Gastrocnemius medialis (tissue), 4 donors: Measurements from ENCODE around the gene PTPN4. TPM values are rescaled to one million over a fixed set of nuclear protein-coding genes. Genes with fewer than 3 reads are reported as not detected.

Experiments used
- ATAC-seq, 2 donors: fragments of 150-250 bp; one replicate each; pipeline ENCODE4 v1.9.1; 2016
- DNase-seq, 2 donors: peaks; one replicate each; pipeline ENCODE4 v3.0.0-alpha.2; 2019
- H3K27ac ChIP-seq, 4 donors: fragments of 200-600 bp; sonication (generic); 1 replicate in 1 of 4; 2 replicates in 3 of 4; pipeline ENCODE4 v1.5.1; 2016 to 2018; ENCODE audit warnings: mild to moderate bottlenecking in 2 of 4, moderate library complexity in 1 of 4
- H3K27me3 ChIP-seq, 3 donors: fragments of 200-600 bp; sonication (generic) in 2 of 3; 1 replicate in 1 of 3; 2 replicates in 2 of 3; pipeline versions ENCODE4 v1.5.1 to v1.6.0; 2016 to 2019; ENCODE audit warnings: mild to moderate bottlenecking in 1 of 3, moderate library complexity in 1 of 3
- H3K36me3 ChIP-seq, 2 donors: fragments of 200-600 bp; sonication (generic) in 1 of 2; one replicate each; pipeline ENCODE4 v1.5.1; 2017 to 2018
- H3K4me1 ChIP-seq, 2 donors: fragments of 200-600 bp; sonication (generic) in 1 of 2; one replicate each; pipeline ENCODE4 v1.5.1; 2016 to 2017; ENCODE audit warnings: mild to moderate bottlenecking in 2 of 2
- H3K4me3 ChIP-seq, 4 donors: fragments of 200-600 bp; sonication (generic) in 3 of 4; 1 replicate in 1 of 4; 2 replicates in 3 of 4; pipeline ENCODE4 v1.5.1; 2016 to 2019; ENCODE audit warnings: mild to moderate bottlenecking in 2 of 4
- H3K9me3 ChIP-seq, 3 donors: fragments of 200-600 bp; sonication (generic) in 2 of 3; 1 replicate in 1 of 3; 2 replicates in 2 of 3; pipeline ENCODE4 v1.5.1; 2016 to 2019
- POLR2A ChIP-seq, 2 donors: fragments of 450-650 bp; IDR thresholded peaks; one replicate each; pipeline ENCODE4 v1.6.1; 2017; ENCODE audit warnings: antibody characterized with exemption in 2 of 2, mild to moderate bottlenecking in 2 of 2, moderate library complexity in 2 of 2
- in situ Hi-C, 4 donors: fragments of 200-750 bp; cut with MboI; loops; one replicate each; pipeline versions ENCODE4 v1.15.0 to v1.8.0; 2017; ENCODE audit warnings: low sequenced_read_pairs in 4 of 4
- intact Hi-C: fragments of 100-400 bp; cut with DNase I; formaldehyde crosslinking; loops from one replicate; pipeline ENCODE4 v1.15.1; 2023; ENCODE audit warnings: low total_unique reads
- total RNA-seq, 4 donors: library from RNA; depleted of rRNA; stranded (reverse); fragments of >200 nt; gene quantifications; one replicate each; pipeline versions ENCODE4 v1.1.0 to v1.2.3, GENCODE V29; 2016
- TF ChIP-seq, protein P1 (sequence below), 5 experiments: fragments of 450-650 bp in 3 of 5; fragments of 200-600 bp in 2 of 5; sonication (generic) in 2 of 5; IDR thresholded peaks in 4 of 5; conservative IDR thresholded peaks in 1 of 5; 1 replicate in 4 of 5; 2 replicates in 1 of 5; pipeline ENCODE4 v1.5.1; 2016 to 2019; ENCODE audit warnings: antibody characterized with exemption in 5 of 5, mild to moderate bottlenecking in 3 of 5, moderate library complexity in 3 of 5

Gene PTPN4
- total RNA-seq, 4 donors from 2014 or later, result 12.7 to 37.8 (median 33.5) TPM

DNA sequence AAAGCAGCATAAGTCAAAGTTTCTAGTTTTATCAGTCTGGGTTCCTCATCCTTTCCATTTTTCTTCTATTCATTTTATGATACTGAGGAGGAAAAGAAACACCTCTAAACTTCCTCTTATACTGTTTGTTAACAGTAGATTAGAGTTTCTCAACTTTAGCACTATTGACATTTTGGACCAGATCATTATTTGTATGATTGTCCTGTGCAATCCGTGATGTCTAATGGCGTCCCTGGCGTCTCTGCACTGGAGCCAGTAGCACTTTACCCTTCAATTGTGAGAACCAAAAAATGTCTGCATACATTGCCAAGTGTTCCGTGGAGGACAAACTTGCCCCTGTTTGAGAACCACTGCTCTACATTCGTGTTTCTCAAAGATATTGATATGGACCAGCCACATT is 25.2 kb downstream of the PTPN4 start:
- no peak for ATAC-seq
- peaks cover 0 to 22% of the 10 kb centered on the region in 2 donors for H3K4me1 ChIP-seq
- no peaks in the 10 kb centered on the region for H3K36me3 ChIP-seq
- H3K27me3 ChIP-seq, result no peaks in the 10 kb centered on the region
- no peak for TF ChIP-seq POLR2A (IDR thresholded peaks at IDR 0.05)
- TF ChIP-seq, protein P1, sequence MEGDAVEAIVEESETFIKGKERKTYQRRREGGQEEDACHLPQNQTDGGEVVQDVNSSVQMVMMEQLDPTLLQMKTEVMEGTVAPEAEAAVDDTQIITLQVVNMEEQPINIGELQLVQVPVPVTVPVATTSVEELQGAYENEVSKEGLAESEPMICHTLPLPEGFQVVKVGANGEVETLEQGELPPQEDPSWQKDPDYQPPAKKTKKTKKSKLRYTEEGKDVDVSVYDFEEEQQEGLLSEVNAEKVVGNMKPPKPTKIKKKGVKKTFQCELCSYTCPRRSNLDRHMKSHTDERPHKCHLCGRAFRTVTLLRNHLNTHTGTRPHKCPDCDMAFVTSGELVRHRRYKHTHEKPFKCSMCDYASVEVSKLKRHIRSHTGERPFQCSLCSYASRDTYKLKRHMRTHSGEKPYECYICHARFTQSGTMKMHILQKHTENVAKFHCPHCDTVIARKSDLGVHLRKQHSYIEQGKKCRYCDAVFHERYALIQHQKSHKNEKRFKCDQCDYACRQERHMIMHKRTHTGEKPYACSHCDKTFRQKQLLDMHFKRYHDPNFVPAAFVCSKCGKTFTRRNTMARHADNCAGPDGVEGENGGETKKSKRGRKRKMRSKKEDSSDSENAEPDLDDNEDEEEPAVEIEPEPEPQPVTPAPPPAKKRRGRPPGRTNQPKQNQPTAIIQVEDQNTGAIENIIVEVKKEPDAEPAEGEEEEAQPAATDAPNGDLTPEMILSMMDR (IDR thresholded peaks at IDR 0.05 in 4 of 5, conservative IDR thresholded peaks at IDR 0.05 in 1 of 5), result no peak
- H3K27ac ChIP-seq, result no peak overlapping the region
- no peak for DNase-seq
- intact Hi-C loops, result no loop called here
- no peaks in the 10 kb centered on the region for H3K9me3 ChIP-seq
- no peak overlapping the region for H3K4me3 ChIP-seq
- in situ Hi-C loops, result no loop called here

DNA sequence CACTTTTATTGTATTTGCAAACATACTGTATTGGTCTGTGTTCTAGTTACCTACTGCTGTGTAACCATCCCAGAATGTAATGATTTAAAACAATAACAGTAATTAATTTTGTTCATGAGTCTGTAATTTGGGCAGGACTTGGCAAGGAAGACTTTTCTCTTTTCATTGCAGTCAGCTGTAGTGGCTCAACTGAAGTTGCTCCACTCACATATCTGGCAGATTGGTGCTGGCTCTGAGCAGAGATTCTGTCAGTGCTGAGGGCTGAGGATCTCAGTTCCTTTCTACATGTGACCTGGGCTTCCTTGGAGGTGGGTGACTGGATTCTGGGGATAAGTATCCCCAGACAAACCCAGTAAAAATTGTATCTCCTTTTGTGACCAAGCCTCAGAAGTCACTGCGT is 26.6 kb downstream of the PTPN4 start:
- Histone ChIP-seq H3K36me3 (no peaks in the 10 kb centered on the region), H3K27me3 (no peaks in the 10 kb centered on the region), H3K4me1 (peaks cover 0 to 16% of the 10 kb centered on the region in 2 donors), H3K27ac (no peak overlapping the region), H3K4me3 (no peak overlapping the region), H3K9me3 (no peaks in the 10 kb centered on the region)
- in situ Hi-C loops (no loop called here), intact Hi-C loops (no loop called here)
- DNase-seq, result no peak
- ATAC-seq, result no peak
- no peak for TF ChIP-seq POLR2A (IDR thresholded peaks at IDR 0.05)
- TF ChIP-seq, protein P1 (IDR thresholded peaks at IDR 0.05 in 4 of 5, conservative IDR thresholded peaks at IDR 0.05 in 1 of 5), result no peak

DNA sequence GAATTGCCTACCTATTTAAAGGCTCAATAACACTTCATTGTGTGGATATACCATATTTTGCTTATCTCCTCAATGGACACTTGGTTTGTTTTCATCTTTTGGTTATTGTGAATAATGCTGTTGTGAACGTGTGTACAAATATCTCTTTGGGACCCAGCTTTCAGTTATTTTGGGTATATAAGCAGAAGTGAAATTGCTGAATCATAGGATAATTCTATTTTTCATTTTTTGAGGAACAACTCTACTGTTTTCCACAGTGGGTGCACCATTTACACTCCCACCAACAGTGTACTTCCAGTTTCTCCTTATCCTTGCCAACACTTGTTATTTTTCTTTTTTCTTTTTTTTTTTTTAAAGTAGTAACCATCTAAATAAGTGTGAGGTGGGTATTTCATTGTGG is 29.0 kb downstream of the PTPN4 start:
- no peaks in the 10 kb centered on the region for H3K27me3 ChIP-seq
- in situ Hi-C loops (no loop called here), intact Hi-C loops (no loop called here)
- no peak overlapping the region for H3K4me3 ChIP-seq
- H3K9me3 ChIP-seq, result no peaks in the 10 kb centered on the region
- TF ChIP-seq, protein P1 (IDR thresholded peaks at IDR 0.05 in 4 of 5, conservative IDR thresholded peaks at IDR 0.05 in 1 of 5), result no peak
- no peak for TF ChIP-seq POLR2A (IDR thresholded peaks at IDR 0.05)
- DNase-seq (no peak), ATAC-seq (no peak)
- no peak overlapping the region for H3K27ac ChIP-seq
- peaks cover 0 to 13% of the 10 kb centered on the region in 2 donors for H3K4me1 ChIP-seq
- H3K36me3 ChIP-seq, result no peaks in the 10 kb centered on the region

DNA sequence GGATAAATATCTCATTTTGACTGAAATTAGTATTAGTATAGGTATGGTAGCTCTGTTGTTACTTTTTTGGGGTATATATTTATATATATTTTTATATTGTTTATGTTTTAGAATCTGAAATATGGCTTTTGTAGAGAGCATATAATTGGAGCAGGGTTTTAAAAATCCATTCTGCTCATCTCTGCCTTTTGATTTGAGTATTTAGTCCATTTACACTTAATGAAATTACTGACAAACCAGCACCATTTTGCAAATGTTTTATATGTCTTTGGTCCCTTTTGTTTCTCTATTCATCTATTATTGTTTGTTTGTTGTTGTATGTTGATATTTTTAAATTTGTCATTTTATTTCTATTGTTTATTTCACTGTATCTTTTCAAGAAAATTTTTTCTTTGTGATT is 30.7 kb downstream of the PTPN4 start:
- no peak overlapping the region for H3K27ac ChIP-seq

More for the DNA sequence above, 30.7 kb downstream of the PTPN4 start:
- Histone ChIP-seq H3K27me3 (no peaks in the 10 kb centered on the region), H3K4me3 (no peak overlapping the region), H3K4me1 (peaks cover 8 to 18% of the 10 kb centered on the region in 2 donors), H3K9me3 (no peaks in the 10 kb centered on the region), H3K36me3 (no peaks in the 10 kb centered on the region)
- DNase-seq (no peak), ATAC-seq (no peak)
- intact Hi-C loops, result no loop called here
- TF ChIP-seq, protein P1 (IDR thresholded peaks at IDR 0.05 in 4 of 5, conservative IDR thresholded peaks at IDR 0.05 in 1 of 5), result no peak
- no peak for TF ChIP-seq POLR2A (IDR thresholded peaks at IDR 0.05)
- in situ Hi-C loops, result no loop called here
